Measurements from ENCODE around the gene TXK. TPM values are rescaled to one million over a fixed set of nuclear protein-coding genes. Genes with fewer than 3 reads are reported as not detected.
A peak's percentile ranks its signal among the peaks of the same experiment; 100 is the strongest.

Gene TXK
- total RNA-seq, 2 donors from 2014 or later, result 37.8 to 52.3 TPM

DNA sequence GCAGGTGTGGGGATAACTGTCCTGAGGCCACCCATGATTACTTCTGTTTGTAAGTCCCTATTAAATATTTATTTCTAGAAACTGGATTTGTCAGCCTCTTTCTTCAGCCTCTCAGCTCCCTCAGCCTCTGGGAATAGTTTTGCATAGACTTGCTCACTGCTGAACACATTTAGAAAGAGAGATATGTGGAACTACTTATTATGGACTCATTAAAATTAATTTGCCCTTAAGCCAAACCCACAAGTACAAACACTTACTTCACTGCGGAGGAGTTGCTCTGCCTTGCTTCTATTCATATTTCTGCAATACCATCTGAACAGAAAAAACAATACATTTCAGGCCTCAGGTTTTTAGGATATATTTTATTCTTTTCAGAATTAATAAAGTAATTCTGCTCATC is 22.4 kb upstream of the TXK start:
- Mint-ChIP-seq H3K9me3 (peaks cover 4 to 7% of the 10 kb centered on the region in 2 donors), H3K27ac (no peak overlapping the region)

DNA sequence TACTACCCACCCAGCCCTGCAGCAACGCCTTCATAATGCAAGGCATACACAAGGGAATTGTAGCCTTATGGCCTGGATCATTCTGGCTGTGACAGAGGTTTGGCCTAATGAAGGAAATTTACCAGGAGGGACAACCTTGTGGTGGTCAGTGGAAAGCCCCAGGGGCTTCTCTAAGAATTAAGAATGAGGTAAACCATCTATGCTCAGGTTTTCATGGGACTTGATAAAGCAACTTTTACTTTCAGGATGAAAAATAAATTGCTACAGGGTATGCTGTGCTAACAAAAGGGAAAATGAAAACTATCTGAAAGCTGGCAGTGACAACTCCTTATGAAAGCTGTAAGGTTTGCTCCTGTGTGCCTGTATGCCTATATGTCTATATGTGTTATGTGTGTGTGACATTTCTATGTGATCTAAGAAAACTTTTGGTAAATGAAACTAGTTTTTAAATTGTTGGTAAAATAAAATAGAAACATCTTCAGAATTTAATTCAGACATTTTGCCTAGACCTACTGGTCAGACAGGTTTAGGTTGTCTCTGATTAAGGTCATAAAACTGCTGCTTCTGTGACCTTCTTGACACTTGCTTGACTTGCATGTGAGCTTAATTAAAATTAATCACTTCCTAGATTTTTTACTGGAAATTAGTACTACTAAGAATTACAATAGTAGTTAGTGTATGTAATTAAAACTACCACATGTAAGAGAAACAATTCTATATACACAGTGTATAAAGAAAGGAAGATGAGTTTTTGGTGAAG is 19.9 kb upstream of the TXK start:
- Mint-ChIP-seq H3K36me3 (ENCODE audit: insufficient read depth in 2 of 2) (peaks cover 18 to 33% of the 10 kb centered on the region in 2 donors), H3K27me3 (ENCODE audit: low read depth) (no peaks in the 10 kb centered on the region), H3K4me1 (ENCODE audit: low read depth) (no peaks in the 10 kb centered on the region), H3K4me3 (no peak overlapping the region), H3K9me3 (peaks cover 4 to 6% of the 10 kb centered on the region in 2 donors), H3K27ac (no peak overlapping the region)
- ATAC-seq (replicated peaks in 1 of 2) (no peak), DNase-seq (no peak)

More for the DNA sequence above, 22.4 kb upstream of the TXK start:
- Mint-ChIP-seq H3K4me1 (ENCODE audit: low read depth) (peaks cover 3% of the 10 kb centered on the region), H3K27me3 (ENCODE audit: low read depth) (no peaks in the 10 kb centered on the region), H3K4me3 (no peak overlapping the region), H3K36me3 (ENCODE audit: insufficient read depth in 2 of 2) (peaks cover 20 to 35% of the 10 kb centered on the region in 2 donors)
- DNase-seq, result no peak
- no peak for ATAC-seq (replicated peaks in 1 of 2)

GRCh38 chr4:48152259-48152658 is 18.2 kb upstream of the TXK start:
- DNase-seq (no peak), ATAC-seq (replicated peaks in 1 of 2) (no peak)
- Mint-ChIP-seq H3K4me1 (ENCODE audit: low read depth) (no peaks in the 10 kb centered on the region), H3K36me3 (ENCODE audit: insufficient read depth in 2 of 2) (peaks cover 14 to 22% of the 10 kb centered on the region in 2 donors), H3K4me3 (no peak overlapping the region), H3K27ac (no peak overlapping the region), H3K9me3 (peaks cover 0 to 4% of the 10 kb centered on the region in 2 donors), H3K27me3 (ENCODE audit: low read depth) (no peaks in the 10 kb centered on the region)

- ATAC-seq (replicated peaks in 1 of 2), result no peak
These were observed 15.8 kb upstream of the TXK start for GRCh38 chr4:48149827-48150370.

DNA sequence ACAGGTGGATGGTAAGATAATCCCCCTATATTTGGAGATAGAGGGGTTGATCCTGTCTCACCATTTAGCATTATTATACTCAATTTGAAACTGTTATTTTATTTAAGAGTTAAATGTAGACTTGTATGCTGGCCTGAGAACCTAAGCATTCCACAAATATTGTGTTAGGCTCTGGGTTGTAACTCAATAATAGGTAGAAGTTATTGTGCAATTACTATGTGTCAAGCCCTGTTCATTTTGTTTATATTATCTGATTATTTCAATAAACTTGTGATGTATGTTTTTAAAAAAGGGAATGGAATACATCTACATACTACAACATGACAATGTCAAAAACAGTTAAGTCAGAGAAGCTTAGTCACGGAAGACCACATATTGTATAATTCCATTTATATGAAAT is 13.6 kb upstream of the TXK start:
- Mint-ChIP-seq H3K27ac (no peak overlapping the region), H3K4me1 (ENCODE audit: low read depth) (peaks cover 7% of the 10 kb centered on the region), H3K27me3 (ENCODE audit: low read depth) (no peaks in the 10 kb centered on the region), H3K36me3 (ENCODE audit: insufficient read depth in 2 of 2) (no peaks in the 10 kb centered on the region), H3K9me3 (no peaks in the 10 kb centered on the region), H3K4me3 (no peak overlapping the region)
- DNase-seq, result no peak
- no peak for ATAC-seq (replicated peaks in 1 of 2)

More at GRCh38 chr4:48149827-48150370, 15.8 kb upstream of the TXK start:
- peaks cover 0 to 4% of the 10 kb centered on the region in 2 donors for H3K9me3 Mint-ChIP-seq
- no peak overlapping the region for H3K4me3 Mint-ChIP-seq
- no peak for DNase-seq
- H3K4me1 Mint-ChIP-seq (ENCODE audit: low read depth), result peaks cover 7% of the 10 kb centered on the region
- no peak overlapping the region for H3K27ac Mint-ChIP-seq
- H3K27me3 Mint-ChIP-seq (ENCODE audit: low read depth), result no peaks in the 10 kb centered on the region
- H3K36me3 Mint-ChIP-seq (ENCODE audit: insufficient read depth in 2 of 2), result peaks cover 5 to 9% of the 10 kb centered on the region in 2 donors

DNA sequence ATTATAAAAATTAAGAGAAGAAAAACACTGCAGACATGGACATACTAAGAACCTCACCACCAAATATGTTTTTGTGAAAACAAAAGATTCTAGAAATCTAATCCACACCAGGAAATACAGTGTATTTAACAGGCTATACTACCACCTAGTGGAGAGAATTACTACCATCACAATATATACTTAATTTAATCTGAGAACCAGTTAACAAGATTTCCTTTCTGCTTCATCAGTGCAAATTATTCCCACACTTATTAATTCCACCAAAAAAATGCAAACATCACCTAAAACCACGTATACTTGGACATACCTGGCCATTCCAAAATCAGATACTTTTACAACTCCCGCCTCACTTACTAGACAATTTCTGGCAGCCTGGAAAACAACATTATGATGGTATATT is 7.0 kb upstream of the TXK start:
- no peak for DNase-seq
- Mint-ChIP-seq H3K36me3 (ENCODE audit: insufficient read depth in 2 of 2) (peaks cover 0 to 4% of the 10 kb centered on the region in 2 donors), H3K4me3 (no peak overlapping the region), H3K27ac (no peak overlapping the region), H3K9me3 (no peaks in the 10 kb centered on the region), H3K27me3 (ENCODE audit: low read depth) (no peaks in the 10 kb centered on the region), H3K4me1 (ENCODE audit: low read depth) (peaks cover 58% of the 10 kb centered on the region)
- peak; percentile 38 to 41 for ATAC-seq (replicated peaks in 1 of 2)

- Mint-ChIP-seq H3K27me3 (ENCODE audit: low read depth) (no peaks in the 10 kb centered on the region), H3K9me3 (no peaks in the 10 kb centered on the region), H3K4me1 (ENCODE audit: low read depth) (peaks cover 60% of the 10 kb centered on the region), H3K27ac (peak overlapping the region; percentile 77), H3K36me3 (ENCODE audit: insufficient read depth in 2 of 2) (peaks cover 0 to 7% of the 10 kb centered on the region in 2 donors), H3K4me3 (peak overlapping the region; percentile 53 to 71)
- DNase-seq, result no peak
- no peak for ATAC-seq (replicated peaks in 1 of 2)
These were observed 5.6 kb upstream of the TXK start for GRCh38 chr4:48139691-48140090.

DNA sequence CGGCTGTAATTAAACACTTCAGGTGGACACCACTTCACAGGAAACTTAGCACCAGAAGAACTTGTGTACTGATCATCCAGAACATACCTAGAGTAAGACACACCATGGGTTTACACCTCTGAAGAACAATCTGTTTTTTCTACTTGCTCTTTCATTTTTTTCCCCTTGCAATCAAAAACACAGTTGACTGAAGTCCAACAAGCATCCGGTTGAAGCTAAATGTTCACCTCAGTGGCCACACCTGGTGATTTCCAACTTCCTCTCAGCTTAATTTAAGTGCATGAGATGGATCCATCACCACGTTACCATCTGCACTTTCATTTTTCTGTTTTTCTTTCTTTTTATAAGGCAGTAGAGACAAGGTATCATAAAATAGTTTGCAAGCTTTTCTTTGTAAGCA is 4.9 kb upstream of the TXK start:
- H3K9me3 Mint-ChIP-seq, result no peaks in the 10 kb centered on the region
- no peaks in the 10 kb centered on the region for H3K27me3 Mint-ChIP-seq (ENCODE audit: low read depth)
- H3K4me3 Mint-ChIP-seq, result peak overlapping the region; percentile 53 to 71
- H3K27ac Mint-ChIP-seq, result peak overlapping the region; percentile 77
- DNase-seq (peak in 1 of 2 donors; percentile 37), ATAC-seq (replicated peaks in 1 of 2) (peak; percentile 17 to 47)
- peaks cover 1 to 9% of the 10 kb centered on the region in 2 donors for H3K36me3 Mint-ChIP-seq (ENCODE audit: insufficient read depth in 2 of 2)
- H3K4me1 Mint-ChIP-seq (ENCODE audit: low read depth), result peaks cover 68% of the 10 kb centered on the region

GRCh38 chr4:48138511-48138910 is 4.5 kb upstream of the TXK start:
- Mint-ChIP-seq H3K27ac (peak overlapping the region; percentile 77), H3K4me3 (peak overlapping the region; percentile 53 to 71), H3K27me3 (ENCODE audit: low read depth) (no peaks in the 10 kb centered on the region), H3K36me3 (ENCODE audit: insufficient read depth in 2 of 2) (peaks cover 5 to 11% of the 10 kb centered on the region in 2 donors), H3K9me3 (no peaks in the 10 kb centered on the region), H3K4me1 (ENCODE audit: low read depth) (peaks cover 72% of the 10 kb centered on the region)
- no peak for DNase-seq
- ATAC-seq (replicated peaks in 1 of 2), result peak in 1 of 2 donors; percentile 13

DNA sequence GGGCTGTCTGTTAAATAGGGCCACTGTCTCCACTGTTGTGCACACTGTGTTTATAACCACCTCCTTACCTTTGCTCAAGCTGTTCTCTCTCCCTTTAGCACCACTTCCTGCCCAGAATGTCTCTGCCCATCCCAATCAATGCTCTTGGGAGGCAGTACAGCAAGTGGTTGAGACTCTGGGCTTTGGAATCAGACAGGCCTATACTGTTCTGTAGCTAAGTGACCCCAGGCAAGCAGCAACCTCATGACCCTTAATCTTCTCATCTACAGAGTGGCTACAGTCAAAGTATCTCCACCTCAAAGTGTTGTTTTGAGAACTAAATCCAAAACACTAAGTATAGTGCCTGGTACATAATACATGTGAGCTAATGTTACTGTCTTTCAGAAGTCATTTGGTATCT is 3.8 kb upstream of the TXK start:
- H3K4me1 Mint-ChIP-seq (ENCODE audit: low read depth), result peaks cover 72% of the 10 kb centered on the region
- ATAC-seq (replicated peaks in 1 of 2) (peak; percentile 53 to 61), DNase-seq (no peak)
- peaks cover 6 to 11% of the 10 kb centered on the region in 2 donors for H3K36me3 Mint-ChIP-seq (ENCODE audit: insufficient read depth in 2 of 2)
- H3K9me3 Mint-ChIP-seq, result no peaks in the 10 kb centered on the region
- peak overlapping the region; percentile 77 for H3K27ac Mint-ChIP-seq
- peak overlapping the region; percentile 53 to 71 for H3K4me3 Mint-ChIP-seq
- no peaks in the 10 kb centered on the region for H3K27me3 Mint-ChIP-seq (ENCODE audit: low read depth)

GRCh38 chr4:48133669-48134068 is 381 bp downstream of the TXK start:
- Mint-ChIP-seq H3K27ac (peak overlapping the region; percentile 100), H3K9me3 (no peaks in the 10 kb centered on the region), H3K4me3 (peak overlapping the region; percentile 87 to 92), H3K27me3 (ENCODE audit: low read depth) (no peaks in the 10 kb centered on the region), H3K4me1 (ENCODE audit: low read depth) (peaks cover 83% of the 10 kb centered on the region), H3K36me3 (ENCODE audit: insufficient read depth in 2 of 2) (peaks cover 16 to 19% of the 10 kb centered on the region in 2 donors)
- no peak for ATAC-seq (replicated peaks in 1 of 2)
- DNase-seq, result no peak

DNA sequence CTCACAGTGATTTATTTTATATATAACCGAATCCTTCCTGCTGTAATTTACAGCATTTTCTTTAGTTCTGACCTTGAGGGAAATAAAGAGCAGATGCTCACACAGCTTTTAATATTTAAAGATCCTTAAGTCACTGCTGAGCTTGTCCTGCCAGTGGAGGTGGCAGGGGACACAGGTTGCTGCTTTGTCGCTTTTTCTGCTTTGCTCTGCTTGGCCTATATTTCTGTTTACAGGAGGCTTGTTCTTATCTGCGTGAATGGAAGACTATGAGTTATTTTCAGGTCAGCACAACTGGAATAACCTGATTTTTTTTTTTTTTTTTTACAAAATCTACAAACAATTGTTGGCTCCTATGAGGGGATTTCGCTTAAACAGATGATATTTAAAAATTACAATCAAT is 2.3 kb downstream of the TXK start:
- H3K9me3 Mint-ChIP-seq, result no peaks in the 10 kb centered on the region
- peaks cover 83% of the 10 kb centered on the region for H3K4me1 Mint-ChIP-seq (ENCODE audit: low read depth)
- no peak for ATAC-seq (replicated peaks in 1 of 2)
- peak overlapping the region; percentile 87 to 92 for H3K4me3 Mint-ChIP-seq
- no peaks in the 10 kb centered on the region for H3K27me3 Mint-ChIP-seq (ENCODE audit: low read depth)
- H3K36me3 Mint-ChIP-seq (ENCODE audit: insufficient read depth in 2 of 2), result peaks cover 19 to 25% of the 10 kb centered on the region in 2 donors
- no peak for DNase-seq
- H3K27ac Mint-ChIP-seq, result peak overlapping the region; percentile 99

DNA sequence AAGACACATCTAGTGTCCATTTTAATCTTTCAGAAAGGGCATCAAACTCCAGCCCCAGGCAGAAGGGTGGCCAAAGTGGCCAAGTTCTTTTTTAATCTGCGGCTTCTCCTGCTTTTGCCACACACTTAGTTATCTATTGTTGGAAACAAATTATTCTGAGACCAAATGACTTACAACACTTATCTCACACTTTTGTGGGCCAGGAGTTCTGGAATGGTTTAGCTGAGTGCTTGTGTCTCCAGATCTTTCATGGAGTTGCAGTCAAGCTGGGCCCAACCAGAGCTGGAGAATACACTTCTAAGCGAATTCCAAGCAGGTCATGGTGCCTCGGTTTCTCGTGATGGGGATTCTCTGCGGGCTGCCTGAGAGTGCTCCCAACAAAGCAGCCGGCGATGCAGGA is 4.0 kb downstream of the TXK start:
- H3K4me3 Mint-ChIP-seq, result peak overlapping the region; percentile 87 to 92
- no peak for DNase-seq
- H3K27me3 Mint-ChIP-seq (ENCODE audit: low read depth), result no peaks in the 10 kb centered on the region
- H3K9me3 Mint-ChIP-seq, result no peaks in the 10 kb centered on the region
- peaks cover 15 to 25% of the 10 kb centered on the region in 2 donors for H3K36me3 Mint-ChIP-seq (ENCODE audit: insufficient read depth in 2 of 2)
- ATAC-seq (replicated peaks in 1 of 2), result no peak
- H3K27ac Mint-ChIP-seq, result peak overlapping the region; percentile 99
- peaks cover 89% of the 10 kb centered on the region for H3K4me1 Mint-ChIP-seq (ENCODE audit: low read depth)

Measured in activated T-cell treated with anti-CD3 and anti-CD28 coated beads, Interleukin-2, amount 50 U/mL, for 72 hours (primary cell).